HCT116 (cell line): Measurements from ENCODE around the gene ZNF777.

Source experiments
- CEBPB ChIP-seq: IDR thresholded peaks from 2 replicates; pipeline ENCODE4 v1.6.1; 2012; ENCODE audit warnings: low read depth
- EZH2phosphoT487 ChIP-seq: fragments of 200-600 bp; IDR thresholded peaks from 2 replicates; pipeline ENCODE4 v1.6.1; 2018; ENCODE audit warnings: antibody characterized with exemption, borderline replicate concordance
- POLR2A ChIP-seq: IDR thresholded peaks from 2 replicates; pipeline ENCODE4 v1.7.0; 2011; ENCODE audit warnings: borderline replicate concordance; ENCODE audit not compliant: insufficient read depth, insufficient read length; ENCODE audit errors: extremely low read depth
- POLR2AphosphoS5 ChIP-seq: IDR thresholded peaks from 2 replicates; pipeline ENCODE4 v1.6.1; 2011; ENCODE audit warnings: mild to moderate bottlenecking, low read depth, low read length, moderate library complexity
- RAD21 ChIP-seq: IDR thresholded peaks from 2 replicates; pipeline ENCODE4 v1.6.1; 2012; ENCODE audit warnings: low read depth, mild to moderate bottlenecking
- YY1 ChIP-seq: IDR thresholded peaks from 2 replicates; pipeline ENCODE4 v1.6.1; 2011; ENCODE audit warnings: low read length, low read depth, moderate library complexity, mild to moderate bottlenecking; ENCODE audit not compliant: insufficient replicate concordance; ENCODE audit errors: extremely low read depth
- ZNF274 ChIP-seq: fragments of 200-500 bp; sonication (Bioruptor generic); IDR thresholded peaks from 2 replicates; pipeline ENCODE4 v1.6.1; 2014; ENCODE audit warnings: mild to moderate bottlenecking, low read depth, low read length, inconsistent platforms
- TF ChIP-seq, protein P1 (sequence below), 3 experiments: fragments of 200-600 bp in 1 of 3; sonication (generic) in 1 of 3; IDR thresholded peaks in 2 of 3; conservative IDR thresholded peaks in 1 of 3; 2 replicates each; pipeline ENCODE4 v1.5.1; 2012 to 2017; ENCODE audit warnings: low read depth in 2 of 3, low read length in 2 of 3, antibody characterized with exemption in 1 of 3, borderline replicate concordance in 1 of 3, control low read depth in 1 of 3, mild to moderate bottlenecking in 1 of 3, mixed read lengths in 1 of 3, mixed run types in 1 of 3, moderate library complexity in 1 of 3; ENCODE audit not compliant: insufficient read depth in 1 of 3
- TF ChIP-seq, protein P2 (sequence below): IDR thresholded peaks from 2 replicates; pipeline ENCODE4 v1.6.1; 2012
- TF ChIP-seq, protein P3 (sequence below): IDR thresholded peaks from 2 replicates; pipeline ENCODE4 v1.6.1; 2012

DNA sequence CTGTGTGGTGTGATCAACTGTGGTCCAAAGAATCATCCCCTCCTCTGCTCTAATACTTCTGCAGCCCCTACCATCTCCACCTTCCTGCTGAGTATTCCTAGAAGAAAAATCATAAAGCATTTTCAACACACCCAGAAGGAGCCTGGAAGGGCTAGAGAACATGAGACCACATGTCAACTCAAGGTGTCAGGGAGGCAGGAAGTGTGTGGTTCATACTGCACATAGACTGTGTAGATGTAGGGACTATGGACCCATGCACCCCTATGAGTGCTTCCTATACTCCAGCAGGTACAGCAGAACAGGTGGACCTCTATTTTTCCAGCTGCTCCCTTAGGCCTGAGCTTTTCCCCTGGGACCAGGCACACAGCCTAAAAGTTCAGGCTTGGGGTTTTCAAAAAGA, 39.3 kb upstream of the ZNF777 start:
- TF ChIP-seq, protein P1, sequence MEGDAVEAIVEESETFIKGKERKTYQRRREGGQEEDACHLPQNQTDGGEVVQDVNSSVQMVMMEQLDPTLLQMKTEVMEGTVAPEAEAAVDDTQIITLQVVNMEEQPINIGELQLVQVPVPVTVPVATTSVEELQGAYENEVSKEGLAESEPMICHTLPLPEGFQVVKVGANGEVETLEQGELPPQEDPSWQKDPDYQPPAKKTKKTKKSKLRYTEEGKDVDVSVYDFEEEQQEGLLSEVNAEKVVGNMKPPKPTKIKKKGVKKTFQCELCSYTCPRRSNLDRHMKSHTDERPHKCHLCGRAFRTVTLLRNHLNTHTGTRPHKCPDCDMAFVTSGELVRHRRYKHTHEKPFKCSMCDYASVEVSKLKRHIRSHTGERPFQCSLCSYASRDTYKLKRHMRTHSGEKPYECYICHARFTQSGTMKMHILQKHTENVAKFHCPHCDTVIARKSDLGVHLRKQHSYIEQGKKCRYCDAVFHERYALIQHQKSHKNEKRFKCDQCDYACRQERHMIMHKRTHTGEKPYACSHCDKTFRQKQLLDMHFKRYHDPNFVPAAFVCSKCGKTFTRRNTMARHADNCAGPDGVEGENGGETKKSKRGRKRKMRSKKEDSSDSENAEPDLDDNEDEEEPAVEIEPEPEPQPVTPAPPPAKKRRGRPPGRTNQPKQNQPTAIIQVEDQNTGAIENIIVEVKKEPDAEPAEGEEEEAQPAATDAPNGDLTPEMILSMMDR (IDR thresholded peaks at IDR 0.05 in 2 of 3, conservative IDR thresholded peaks at IDR 0.05 in 1 of 3; ENCODE audit: borderline replicate concordance in 1 of 3, insufficient read depth in 1 of 3, low read depth in 2 of 3, low read length in 2 of 3) = no peak
- TF ChIP-seq POLR2A (no peak), YY1 (no peak), RAD21 (no peak), EZH2phosphoT487 (no peak), ZNF274 (no peak), CEBPB (no peak), POLR2AphosphoS5 (no peak)
- TF ChIP-seq, protein P2, sequence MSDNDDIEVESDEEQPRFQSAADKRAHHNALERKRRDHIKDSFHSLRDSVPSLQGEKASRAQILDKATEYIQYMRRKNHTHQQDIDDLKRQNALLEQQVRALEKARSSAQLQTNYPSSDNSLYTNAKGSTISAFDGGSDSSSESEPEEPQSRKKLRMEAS = no peak
- TF ChIP-seq, protein P3, sequence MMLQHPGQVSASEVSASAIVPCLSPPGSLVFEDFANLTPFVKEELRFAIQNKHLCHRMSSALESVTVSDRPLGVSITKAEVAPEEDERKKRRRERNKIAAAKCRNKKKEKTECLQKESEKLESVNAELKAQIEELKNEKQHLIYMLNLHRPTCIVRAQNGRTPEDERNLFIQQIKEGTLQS = no peak
